PC-3 (cell line): ENCODE measurements around the gene RILPL2. TPM values are rescaled to one million over a fixed set of nuclear protein-coding genes. Genes with fewer than 3 reads are reported as not detected.

ENCODE experiments used
- ATAC-seq: fragments of 200-7000 bp; cut with Tn5 transposase; 2 replicates; pipeline ENCODE4 v1.9.1; 2020; ENCODE audit warnings: mild to moderate bottlenecking, moderate library complexity
- BruUV-seq: library from RNA; stranded (reverse); fragments of 400-500 nt; replicated peaks from 2 replicates; lab custom pipeline; 2021; lab: Mats Ljungman, UMichigan
- CTCF ChIA-PET: fragments of 300-600 bp; sonication (Branson Sonifier 250); formaldehyde crosslinking; loops from one replicate; lab custom pipeline; 2022; ENCODE audit warnings: antibody characterized with exemption; lab: Charles Lee
- POLR2A ChIA-PET: fragments of 300-600 bp; sonication (Branson Sonifier 250); formaldehyde crosslinking; loops from one replicate; lab custom pipeline; 2022; ENCODE audit warnings: antibody characterized with exemption; ENCODE audit not compliant: unreplicated experiment; lab: Charles Lee
- DNase-seq: peaks from one replicate; pipeline ENCODE4 v3.0.0-alpha.2; 2015
- H2AFZ ChIP-seq: fragments of 300-600 bp; sonication (generic); 2 replicates; pipeline ENCODE4 v1.6.0; 2016; ENCODE audit warnings: antibody characterized with exemption, low read length
- H3F3A ChIP-seq: fragments of 300-600 bp; sonication (generic); one replicate; pipeline ENCODE4 v1.6.0; 2017; ENCODE audit warnings: antibody characterized with exemption, low read length, control low read depth, mild to moderate bottlenecking; ENCODE audit not compliant: unreplicated experiment
- H3K27ac ChIP-seq: fragments of 300-600 bp; sonication (generic); 2 replicates; pipeline ENCODE4 v1.5.1; 2016; ENCODE audit warnings: mild to moderate bottlenecking, low read length
- H3K27me3 ChIP-seq: fragments of 300-600 bp; sonication (generic); 2 replicates; pipeline ENCODE4 v1.6.1; 2016; ENCODE audit warnings: low read length, mixed read lengths
- H3K36me3 ChIP-seq: fragments of 300-600 bp; sonication (generic); 2 replicates; pipeline ENCODE4 v1.6.1; 2016; ENCODE audit warnings: low read depth, mixed run types, low read length, mixed read lengths
- H3K4me1 ChIP-seq: fragments of 300-600 bp; sonication (generic); 2 replicates; pipeline ENCODE4 v1.5.1; 2016; ENCODE audit warnings: low read length; ENCODE audit not compliant: insufficient read depth
- H3K4me2 ChIP-seq: fragments of 300-600 bp; sonication (generic); 2 replicates; pipeline ENCODE4 v1.6.0; 2016; ENCODE audit warnings: low read length
- H3K4me3 ChIP-seq: fragments of 300-600 bp; sonication (generic); 2 replicates; pipeline ENCODE4 v1.5.1; 2016; ENCODE audit warnings: mild to moderate bottlenecking, low read length, mixed read lengths
- H3K79me2 ChIP-seq: fragments of 300-600 bp; sonication (generic); 2 replicates; pipeline ENCODE4 v1.6.1; 2017; ENCODE audit warnings: low read length, mixed read lengths
- H3K9ac ChIP-seq: fragments of 300-600 bp; sonication (generic); 2 replicates; pipeline ENCODE4 v1.6.0; 2016; ENCODE audit warnings: mild to moderate bottlenecking, low read length
- H3K9me2 ChIP-seq: fragments of 300-600 bp; sonication (generic); replicated peaks from 2 replicates; pipeline ENCODE4 v1.6.1; 2016; ENCODE audit warnings: mixed run types, low read length, mixed read lengths
- H3K9me3 ChIP-seq: fragments of 300-600 bp; sonication (generic); 2 replicates; pipeline ENCODE4 v1.6.1; 2016; ENCODE audit warnings: low read length, mixed read lengths
- H4K20me1 ChIP-seq: fragments of 300-600 bp; sonication (generic); 2 replicates; pipeline ENCODE4 v1.6.1; 2016; ENCODE audit warnings: low read length, mixed read lengths
- EZH2 ChIP-seq: fragments of 300-600 bp; sonication (generic); IDR thresholded peaks from one replicate; pipeline ENCODE4 v1.6.1; 2017; ENCODE audit warnings: antibody characterized with exemption, mild to moderate bottlenecking, low read length; ENCODE audit not compliant: unreplicated experiment
- EZH2phosphoT487 ChIP-seq: fragments of 300-600 bp; sonication (generic); IDR thresholded peaks from 2 replicates; pipeline ENCODE4 v1.6.1; 2018; ENCODE audit warnings: mild to moderate bottlenecking, antibody characterized with exemption, low read length, borderline replicate concordance
- intact Hi-C: fragments of 100-400 bp; cut with micrococcal nuclease; formaldehyde crosslinking; loops from 2 replicates; pipeline ENCODE4 v1.9.0; 2023
- total RNA-seq: library from RNA; depleted of rRNA; stranded (reverse); fragments of >200 nt; gene quantifications from 2 replicates; pipeline ENCODE4 v1.2.3, GENCODE V29; 2014
- TF ChIP-seq, protein P1 (sequence below): fragments of 300-600 bp; sonication (generic); conservative IDR thresholded peaks from 2 replicates; pipeline ENCODE4 v1.5.1; 2017; ENCODE audit warnings: antibody characterized with exemption, low read depth, mild to moderate bottlenecking, low read length

RILPL2 gene
- total RNA-seq, 1 experiment from 2014 or later, result 2.2 TPM

- Histone ChIP-seq H3K27me3 (no peaks in the 10 kb centered on the region), H3F3A (no peaks in the 10 kb centered on the region), H3K79me2 (peaks cover 65% of the 10 kb centered on the region), H3K9ac (peak overlapping the region; percentile 83), H3K9me2 (no peaks in the 10 kb centered on the region), H3K4me2 (peak overlapping the region; percentile 91), H3K4me3 (peak overlapping the region; percentile 92), H3K4me1 (peaks cover 18% of the 10 kb centered on the region), H2AFZ (no peak overlapping the region; the same call in 1 of the 2 replicates), H3K36me3 (peaks cover 30% of the 10 kb centered on the region; the same call in 1 of the 2 replicates), H3K27ac (no peak overlapping the region), H3K9me3 (no peaks in the 10 kb centered on the region), H4K20me1 (no peaks in the 10 kb centered on the region)
- ChIA-PET CTCF (no interaction called here), POLR2A (no interaction called here)
- intact Hi-C loops, result no loop called here
- ATAC-seq (no peak), DNase-seq (no peak)
- BruUV-seq, result TSS peak; percentile 27
- TF ChIP-seq EZH2phosphoT487, result no peak
- TF ChIP-seq, protein P1, sequence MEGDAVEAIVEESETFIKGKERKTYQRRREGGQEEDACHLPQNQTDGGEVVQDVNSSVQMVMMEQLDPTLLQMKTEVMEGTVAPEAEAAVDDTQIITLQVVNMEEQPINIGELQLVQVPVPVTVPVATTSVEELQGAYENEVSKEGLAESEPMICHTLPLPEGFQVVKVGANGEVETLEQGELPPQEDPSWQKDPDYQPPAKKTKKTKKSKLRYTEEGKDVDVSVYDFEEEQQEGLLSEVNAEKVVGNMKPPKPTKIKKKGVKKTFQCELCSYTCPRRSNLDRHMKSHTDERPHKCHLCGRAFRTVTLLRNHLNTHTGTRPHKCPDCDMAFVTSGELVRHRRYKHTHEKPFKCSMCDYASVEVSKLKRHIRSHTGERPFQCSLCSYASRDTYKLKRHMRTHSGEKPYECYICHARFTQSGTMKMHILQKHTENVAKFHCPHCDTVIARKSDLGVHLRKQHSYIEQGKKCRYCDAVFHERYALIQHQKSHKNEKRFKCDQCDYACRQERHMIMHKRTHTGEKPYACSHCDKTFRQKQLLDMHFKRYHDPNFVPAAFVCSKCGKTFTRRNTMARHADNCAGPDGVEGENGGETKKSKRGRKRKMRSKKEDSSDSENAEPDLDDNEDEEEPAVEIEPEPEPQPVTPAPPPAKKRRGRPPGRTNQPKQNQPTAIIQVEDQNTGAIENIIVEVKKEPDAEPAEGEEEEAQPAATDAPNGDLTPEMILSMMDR, result no peak
- no peak for TF ChIP-seq EZH2
Observed at GRCh38 chr12:123390498-123391426, 45.7 kb downstream of the RILPL2 start.

DNA sequence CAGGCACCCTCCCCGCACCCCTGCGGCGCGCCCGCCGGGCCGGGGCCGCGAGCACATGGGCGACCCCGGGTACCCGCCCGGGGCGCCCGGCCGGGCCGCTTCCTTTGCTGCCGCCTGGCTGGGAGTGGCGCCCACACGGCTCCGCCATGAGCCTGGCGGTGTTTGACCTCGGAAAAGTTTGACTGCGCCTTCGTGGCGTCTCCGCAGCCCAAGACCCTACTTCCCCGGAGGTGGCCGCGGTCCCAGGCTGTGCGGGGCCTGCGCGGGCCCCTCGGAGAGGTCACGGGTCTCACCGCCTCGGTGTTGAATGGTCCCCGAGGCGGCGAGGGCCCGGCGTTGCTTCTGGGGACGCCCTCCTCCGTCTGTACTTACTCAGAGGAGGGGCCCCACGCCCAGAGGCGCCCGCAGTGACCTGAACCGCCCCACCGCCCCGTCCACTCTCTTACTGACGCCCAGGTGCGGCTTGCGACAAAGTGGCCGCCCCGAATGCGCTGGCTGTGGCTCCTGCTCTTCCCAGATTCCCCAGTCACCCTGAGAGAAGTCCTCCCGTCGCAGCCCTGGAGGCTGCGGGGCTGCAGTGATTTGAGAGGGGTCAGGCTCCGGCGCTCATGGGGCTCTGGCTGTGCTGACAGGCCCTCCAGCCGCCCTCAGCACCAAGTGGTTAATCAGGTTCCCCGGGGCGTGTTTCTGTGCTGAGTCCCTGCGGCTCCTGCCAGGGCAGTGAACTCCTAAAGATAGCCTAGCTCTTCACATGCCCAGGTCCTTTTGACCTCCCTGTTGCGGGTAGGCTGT is 46.7 kb downstream of the RILPL2 start:
- TF ChIP-seq EZH2phosphoT487 (no peak), EZH2 (no peak)
- TF ChIP-seq, protein P1, result no peak
- DNase-seq (peak; percentile 60), ATAC-seq (peak; percentile 33)
- H4K20me1 ChIP-seq, result no peaks in the 10 kb centered on the region
- no TSS peak for BruUV-seq
- peak overlapping the region; percentile 36 for H3K27ac ChIP-seq
- ChIA-PET CTCF (no interaction called here), POLR2A (no interaction called here)
- no peaks in the 10 kb centered on the region for H3F3A ChIP-seq
- peaks cover 26% of the 10 kb centered on the region; the same call in 1 of the 2 replicates for H3K36me3 ChIP-seq
- peaks cover 23% of the 10 kb centered on the region for H3K4me1 ChIP-seq
- peak overlapping the region; percentile 92 for H3K4me3 ChIP-seq
- no peaks in the 10 kb centered on the region for H3K27me3 ChIP-seq
- H3K79me2 ChIP-seq, result peaks cover 74% of the 10 kb centered on the region
- peak overlapping the region; percentile 91 for H3K4me2 ChIP-seq
- H2AFZ ChIP-seq, result peak overlapping the region; percentile 82
- intact Hi-C loops, result no loop called here
- no peaks in the 10 kb centered on the region for H3K9me3 ChIP-seq
- H3K9me2 ChIP-seq, result no peaks in the 10 kb centered on the region
- peak overlapping the region; percentile 83 for H3K9ac ChIP-seq
